GM12878 (cell line): ENCODE data around the gene TRIM17. TPM values are rescaled to one million over a fixed set of nuclear protein-coding genes. Genes with fewer than 3 reads are reported as not detected.
A peak's percentile ranks its signal among the peaks of the same experiment; 100 is the strongest.

Experiments used
- ATAC-seq: fragments of 200-7000 bp; cut with Tn5 transposase; 3 replicates; pipeline ENCODE4 v1.9.1; 2020; ENCODE audit warnings: mild to moderate bottlenecking, moderate library complexity
- BruUV-seq: library from RNA; stranded (reverse); fragments of 400-500 nt; replicated peaks from 2 replicates; lab custom pipeline; 2021; lab: Mats Ljungman, UMichigan
- CTCF ChIA-PET: fragments of 300-600 bp; sonication (Branson Sonifier 250); formaldehyde crosslinking; extraction: SDS; loops from one replicate; lab custom pipeline; 2021; ENCODE audit warnings: inconsistent platforms; lab: Yijun Ruan, JAX
- POLR2A ChIA-PET: fragments of 350-600 bp; formaldehyde crosslinking; extraction: SDS; loops from one replicate; lab custom pipeline; 2021; ENCODE audit warnings: inconsistent platforms; lab: Charles Lee
- RAD21 ChIA-PET: fragments of 300-600 bp; sonication (Branson Sonifier 250); formaldehyde crosslinking; loops from one replicate; lab custom pipeline; 2023; ENCODE audit warnings: antibody characterized with exemption; ENCODE audit not compliant: unreplicated experiment; lab: Charles Lee
- SMC1A ChIA-PET: fragments of 300-600 bp; sonication (Branson Sonifier 250); formaldehyde crosslinking; loops from one replicate; lab custom pipeline; 2023; ENCODE audit not compliant: unreplicated experiment, uncharacterized antibody; lab: Charles Lee
- DNase-seq: peaks from one replicate; pipeline ENCODE4 v3.0.0-alpha.2; 2011; ENCODE audit warnings: low read depth, low spot score
- FAIRE-seq: peaks from 3 replicates; lab custom pipeline; 2011; peaks lifted over from hg19 to GRCh38; lab: Jason Lieb, UNC
- H2AFZ ChIP-seq: 2 replicates; pipeline ENCODE4 v1.6.0; 2011; ENCODE audit warnings: low read depth, low read length, control low read depth; ENCODE audit not compliant: control insufficient read depth
- H3K27ac ChIP-seq: 2 replicates; pipeline ENCODE4 v1.5.1; 2011; ENCODE audit warnings: control low read depth; ENCODE audit not compliant: control insufficient read depth, insufficient read depth
- H3K27me3 ChIP-seq, 2 experiments: replicated peaks in 1 of 2; 2 replicates each; pipeline versions ENCODE4 v1.6.0 to v1.6.1; 2011; ENCODE audit warnings: low read length in 1 of 2; ENCODE audit not compliant: control insufficient read depth in 2 of 2, insufficient read depth in 2 of 2
- H3K36me3 ChIP-seq, 2 experiments: 2 replicates each; pipeline ENCODE4 v1.5.1; 2011; ENCODE audit warnings: low read length in 1 of 2; ENCODE audit not compliant: control insufficient read depth in 2 of 2, insufficient read depth in 2 of 2
- H3K4me1 ChIP-seq: 2 replicates; pipeline ENCODE4 v1.6.1; 2011; ENCODE audit warnings: mild to moderate bottlenecking, low read length, moderate library complexity, mixed read lengths; ENCODE audit not compliant: control insufficient read depth, insufficient read depth
- H3K4me2 ChIP-seq: 2 replicates; pipeline ENCODE4 v1.6.0; 2011; ENCODE audit warnings: control low read depth; ENCODE audit not compliant: control insufficient read depth, insufficient read depth
- H3K4me3 ChIP-seq: fragments of 200-600 bp; sonication (generic); 2 replicates; pipeline ENCODE4 v1.5.1; 2016
- H3K79me2 ChIP-seq: 2 replicates; pipeline ENCODE4 v1.6.0; 2011; ENCODE audit warnings: low read length; ENCODE audit not compliant: control insufficient read depth, insufficient read depth
- H3K9ac ChIP-seq: 2 replicates; pipeline ENCODE4 v1.8.0; 2011; ENCODE audit warnings: low read length, control low read depth, mixed read lengths; ENCODE audit not compliant: control insufficient read depth, insufficient read depth
- H3K9me3 ChIP-seq: replicated peaks from 3 replicates; pipeline ENCODE4 v1.5.1; 2011; ENCODE audit warnings: mild to moderate bottlenecking, low read length; ENCODE audit not compliant: control insufficient read depth, insufficient read depth
- H4K20me1 ChIP-seq: 2 replicates; pipeline ENCODE4 v1.6.0; 2011; ENCODE audit not compliant: control insufficient read depth, insufficient read depth
- BHLHE40 ChIP-seq, 2 experiments: fragments of 450-650 bp in 1 of 2; IDR thresholded peaks; 2 replicates each; pipeline ENCODE4 v1.6.1; 2011 to 2017; ENCODE audit warnings: low read depth in 2 of 2, borderline replicate concordance in 1 of 2, improper control_type of control experiment in 1 of 2, low read length in 1 of 2, mild to moderate bottlenecking in 1 of 2
- IKZF1 ChIP-seq: fragments of 450-650 bp; conservative IDR thresholded peaks from 2 replicates; pipeline ENCODE4 v1.6.1; 2017; ENCODE audit warnings: antibody characterized with exemption, mild to moderate bottlenecking
- NBN ChIP-seq: fragments of 450-650 bp; IDR thresholded peaks from 2 replicates; pipeline ENCODE4 v1.6.1; 2016
- NR2F1 ChIP-seq: fragments of 450-650 bp; conservative IDR thresholded peaks from 2 replicates; pipeline ENCODE4 v1.6.1; 2017; ENCODE audit warnings: mild to moderate bottlenecking
- RAD51 ChIP-seq: fragments of 450-650 bp; IDR thresholded peaks from 2 replicates; pipeline ENCODE4 v1.6.1; 2016; ENCODE audit warnings: moderate library complexity, mild to moderate bottlenecking, inconsistent platforms
- RFX5 ChIP-seq: IDR thresholded peaks from 2 replicates; pipeline ENCODE4 v1.6.1; 2011; ENCODE audit warnings: low read depth, low read length, improper control_type of control experiment
- TBL1XR1 ChIP-seq: IDR thresholded peaks from 2 replicates; pipeline ENCODE4 v1.6.1; 2012; ENCODE audit warnings: low read depth, low read length, improper control_type of control experiment
- USF1 ChIP-seq: IDR thresholded peaks from 2 replicates; pipeline ENCODE4 v1.6.1; 2011; ENCODE audit warnings: borderline replicate concordance, low read depth, mild to moderate bottlenecking, moderate library complexity, mixed read lengths, low read length; ENCODE audit not compliant: insufficient read depth; ENCODE audit errors: extremely low read length
- WGBS: methylation state at CpG from one replicate; pipeline ENCODE4 v1.1.6; 2016; ENCODE audit warnings: low lambda C conversion rate; ENCODE audit not compliant: insufficient replicate concordance, insufficient coverage; ENCODE audit errors: missing lambda C conversion rate; 5-methylcytosine and 5-hydroxymethylcytosine counted together
- in situ Hi-C: fragments of 300-500 bp; cut with MboI; formaldehyde crosslinking; loops from 9 replicates; pipeline ENCODE4 v1.14.3; 2018; ENCODE audit warnings: mixed read lengths
- intact Hi-C: fragments of 100-400 bp; cut with micrococcal nuclease; formaldehyde crosslinking; loops from one replicate; pipeline ENCODE4 v1.14.2; 2022; ENCODE audit not compliant: unreplicated experiment
- polyA plus RNA-seq, 11 experiments: library from polyadenylated mRNA; depleted of rRNA in 4 of 11; unstranded in 6 of 11; stranded (reverse) in 5 of 11; fragments of >200 nt; fragmentation: Nextera tagmentation in 4 of 11; fragmentation: Illumina TruSeq in 1 of 11; extraction: Ambion mirVana in 4 of 11; extraction: Trizol in 1 of 11; gene quantifications; 1 replicate in 1 of 11; 2 replicates in 10 of 11; pipeline versions ENCODE4 v1.2.1 to v1.2.3, GENCODE V29; 2011 to 2016; ENCODE audit warnings: inconsistent platforms in 2 of 11, missing spikeins in 2 of 11, low read depth in 1 of 11
- total RNA-seq, 4 experiments: library from RNA; depleted of rRNA in 3 of 4; stranded (reverse); fragments of >200 nt in 3 of 4; fragmentation: Illumina TruSeq in 1 of 4; extraction: Trizol in 1 of 4; gene quantifications; 2 replicates each; pipeline versions ENCODE4 v1.2.1 to v1.2.3, GENCODE V29; 2013 to 2021
- TF ChIP-seq, protein P1 (sequence below): IDR thresholded peaks from 2 replicates; pipeline ENCODE4 v1.6.1; 2011; ENCODE audit warnings: low read depth, low read length, improper control_type of control experiment, borderline replicate concordance

Gene TRIM17
- total and polyA plus RNA-seq, 10 of the 15 experiments (the other 5 are each of a cell fraction or from before 2014, with no cell fraction given): 0.16 to 0.32 TPM; not detected in 8

- WGBS: 25% methylated on average over 50 of the region's 51 CpGs
- BruUV-seq: no TSS peak
- TF ChIP-seq TBL1XR1: no peak
- TF ChIP-seq, protein P1, sequence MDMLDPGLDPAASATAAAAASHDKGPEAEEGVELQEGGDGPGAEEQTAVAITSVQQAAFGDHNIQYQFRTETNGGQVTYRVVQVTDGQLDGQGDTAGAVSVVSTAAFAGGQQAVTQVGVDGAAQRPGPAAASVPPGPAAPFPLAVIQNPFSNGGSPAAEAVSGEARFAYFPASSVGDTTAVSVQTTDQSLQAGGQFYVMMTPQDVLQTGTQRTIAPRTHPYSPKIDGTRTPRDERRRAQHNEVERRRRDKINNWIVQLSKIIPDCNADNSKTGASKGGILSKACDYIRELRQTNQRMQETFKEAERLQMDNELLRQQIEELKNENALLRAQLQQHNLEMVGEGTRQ: peak; percentile 34
- no peak for TF ChIP-seq NBN
- peak; percentile 45 for TF ChIP-seq USF1
- TF ChIP-seq NR2F1: peak; percentile 55
- 0 out of 2 replicates have a peak, but pooled peaks have one; percentile 30 for TF ChIP-seq RFX5
- TF ChIP-seq IKZF1: 0 out of 2 replicates have a peak, but pooled peaks have one; percentile 29
- peak; percentile 66; the same call in 1 of the 2 replicates for TF ChIP-seq RAD51
- peak in 1 of 2 experiments; percentile 30; a peak in 1 of 4 replicates for TF ChIP-seq BHLHE40 (IDR thresholded peaks at IDR 0.05; ENCODE audit: borderline replicate concordance in 1 of 2, low read depth in 2 of 2, low read length in 1 of 2)
- TF ChIP-seq, all 136 proteins: peak for 7
- Histone ChIP-seq H3K4me3 (peak overlapping the region; percentile 47; the same call in 1 of the 2 replicates), H3K27me3 (peaks cover 2 to 8% of the 10 kb centered on the region in 2 experiments), H3K4me1 (no peaks in the 10 kb centered on the region; the same call in 1 of the 2 replicates), H2AFZ (peak overlapping the region; percentile 51), H3K9ac (no peak overlapping the region; the same call in 1 of the 2 replicates), H3K27ac (no peak overlapping the region), H3K9me3 (no peaks in the 10 kb centered on the region), H3K79me2 (no peaks in the 10 kb centered on the region), H3K36me3 (no peaks in the 10 kb centered on the region), H3K4me2 (peak overlapping the region; percentile 60), H4K20me1 (no peaks in the 10 kb centered on the region)
- peak; percentile 88 for ATAC-seq
- DNase-seq: no peak
- RAD21 ChIA-PET: no interaction called here
- POLR2A ChIA-PET: interaction anchor here (0.5 kb wide), 1 partner anchor 12 kb away, joined by 6 read pairs; no protein-coding TSS in a partner anchor
- CTCF ChIA-PET: no interaction called here
- intact Hi-C loops: no loop called here
- SMC1A ChIA-PET: no interaction called here
- in situ Hi-C loops: no loop called here
- FAIRE-seq: no peak
Measured at GRCh38 chr1:228445843-228446650, 29.4 kb upstream of the TRIM17 start.
